ENCODE measurements around the gene FAM107B. TPM values are rescaled to one million over a fixed set of nuclear protein-coding genes. Genes with fewer than 3 reads are reported as not detected.

The FAM107B gene
- total and polyA plus RNA-seq, 7 experiments from 2014 or later: 167 to 236 (median 211) TPM

- DNase-seq (no peak), ATAC-seq (no peak)
- Mint-ChIP-seq H3K4me3 (no peak overlapping the region), H3K9me3 (peaks cover 0 to 14% (median 2%) of the 10 kb centered on the region in 11 donors), H3K27me3 (no peaks in the 10 kb centered on the region), H3K36me3 (peaks cover 0 to 10% (median 6%) of the 10 kb centered on the region in 5 donors), H3K27ac (peak overlapping the region in 1 of 9 donors; percentile 54), H3K4me1 (peaks cover 3 to 15% (median 10%) of the 10 kb centered on the region in 7 donors)
- H3K9me3 ChIP-seq (ENCODE audit: control insufficient read depth in 2 of 3, low read length in 3 of 3): no peaks in the 10 kb centered on the region
- ChIA-PET CTCF (no interaction called here), POLR2A (no interaction called here)
- no peak overlapping the region for H3K4me3 ChIP-seq (ENCODE audit: low read length)
- H3K27ac ChIP-seq (ENCODE audit: low read depth, low read length): no peak overlapping the region
- no peaks in the 10 kb centered on the region for H3K4me1 ChIP-seq (ENCODE audit: control insufficient read depth in 2 of 2, insufficient read depth in 2 of 2, low read length in 2 of 2)
- intact Hi-C loops (cut with micrococcal nuclease): no loop called here
- no peaks in the 10 kb centered on the region for H3K36me3 ChIP-seq (ENCODE audit: control insufficient read depth in 2 of 3, insufficient read depth in 3 of 3, low read length in 3 of 3)
- H3K27me3 ChIP-seq (ENCODE audit: control insufficient read depth in 2 of 2, insufficient read depth in 2 of 2, low read length in 2 of 2): no peaks in the 10 kb centered on the region
Measured at GRCh38 chr10:14781763-14782162, 7.1 kb upstream of the FAM107B start.

- intact Hi-C loops (cut with micrococcal nuclease): no loop called here
Measured at GRCh38 chr10:14779001-14779651, 4.4 kb upstream of the FAM107B start.

GRCh38 chr10:14776546-14776945 is 1.8 kb upstream of the FAM107B start:
- no peak for DNase-seq

More at GRCh38 chr10:14779001-14779651, 4.4 kb upstream of the FAM107B start:
- Mint-ChIP-seq H3K36me3 (no peaks in the 10 kb centered on the region), H3K9me3 (peaks cover 0 to 2% (median 0%) of the 10 kb centered on the region in 11 donors), H3K27me3 (peaks cover 0 to 4% (median 0%) of the 10 kb centered on the region in 5 donors), H3K4me3 (no peak overlapping the region), H3K4me1 (peaks cover 3 to 15% (median 10%) of the 10 kb centered on the region in 7 donors), H3K27ac (no peak overlapping the region)
- Histone ChIP-seq H3K27me3 (ENCODE audit: control insufficient read depth in 2 of 2, insufficient read depth in 2 of 2, low read length in 2 of 2) (no peaks in the 10 kb centered on the region), H3K9me3 (ENCODE audit: control insufficient read depth in 2 of 3, low read length in 3 of 3) (no peaks in the 10 kb centered on the region), H3K36me3 (ENCODE audit: control insufficient read depth in 2 of 3, insufficient read depth in 3 of 3, low read length in 3 of 3) (no peaks in the 10 kb centered on the region), H3K4me1 (ENCODE audit: control insufficient read depth in 2 of 2, insufficient read depth in 2 of 2, low read length in 2 of 2) (no peaks in the 10 kb centered on the region), H3K4me3 (ENCODE audit: low read length) (no peak overlapping the region), H3K27ac (ENCODE audit: low read depth, low read length) (no peak overlapping the region)
- ChIA-PET POLR2A (no interaction called here), CTCF (no interaction called here)
- no peak for ATAC-seq
- no peak for DNase-seq

GRCh38 chr10:14775656-14776055 is 959 bp upstream of the FAM107B start:
- no peaks in the 10 kb centered on the region for H3K36me3 ChIP-seq (ENCODE audit: control insufficient read depth in 2 of 3, insufficient read depth in 3 of 3, low read length in 3 of 3)
- POLR2A ChIA-PET: no interaction called here
- H3K9me3 ChIP-seq (ENCODE audit: control insufficient read depth in 2 of 3, low read length in 3 of 3): no peaks in the 10 kb centered on the region
- no peak for ATAC-seq
- Mint-ChIP-seq H3K36me3 (no peaks in the 10 kb centered on the region), H3K27ac (no peak overlapping the region), H3K27me3 (peaks cover 0 to 11% (median 0%) of the 10 kb centered on the region in 5 donors), H3K4me1 (peaks cover 0 to 14% (median 10%) of the 10 kb centered on the region in 7 donors), H3K9me3 (peaks cover 0 to 2% (median 0%) of the 10 kb centered on the region in 11 donors), H3K4me3 (no peak overlapping the region)
- H3K4me3 ChIP-seq (ENCODE audit: low read length): no peak overlapping the region
- DNase-seq: no peak
- H3K27ac ChIP-seq (ENCODE audit: low read depth, low read length): no peak overlapping the region
- no peaks in the 10 kb centered on the region for H3K27me3 ChIP-seq (ENCODE audit: control insufficient read depth in 2 of 2, insufficient read depth in 2 of 2, low read length in 2 of 2)
- no peaks in the 10 kb centered on the region for H3K4me1 ChIP-seq (ENCODE audit: control insufficient read depth in 2 of 2, insufficient read depth in 2 of 2, low read length in 2 of 2)
- intact Hi-C loops (cut with micrococcal nuclease): no loop called here
- CTCF ChIA-PET: no interaction called here

More at GRCh38 chr10:14776546-14776945, 1.8 kb upstream of the FAM107B start:
- no peaks in the 10 kb centered on the region for H3K9me3 ChIP-seq (ENCODE audit: control insufficient read depth in 2 of 3, low read length in 3 of 3)
- POLR2A ChIA-PET: no interaction called here
- H3K27me3 ChIP-seq (ENCODE audit: control insufficient read depth in 2 of 2, insufficient read depth in 2 of 2, low read length in 2 of 2): no peaks in the 10 kb centered on the region
- Mint-ChIP-seq H3K9me3 (peaks cover 0 to 2% (median 0%) of the 10 kb centered on the region in 11 donors), H3K4me1 (peaks cover 0 to 16% (median 10%) of the 10 kb centered on the region in 7 donors), H3K36me3 (no peaks in the 10 kb centered on the region), H3K27me3 (peaks cover 0 to 11% (median 0%) of the 10 kb centered on the region in 5 donors), H3K4me3 (no peak overlapping the region), H3K27ac (no peak overlapping the region)
- no peaks in the 10 kb centered on the region for H3K36me3 ChIP-seq (ENCODE audit: control insufficient read depth in 2 of 3, insufficient read depth in 3 of 3, low read length in 3 of 3)
- no peak overlapping the region for H3K27ac ChIP-seq (ENCODE audit: low read depth, low read length)
- intact Hi-C loops (cut with micrococcal nuclease): no loop called here
- H3K4me3 ChIP-seq (ENCODE audit: low read length): no peak overlapping the region
- no peak for ATAC-seq
- H3K4me1 ChIP-seq (ENCODE audit: control insufficient read depth in 2 of 2, insufficient read depth in 2 of 2, low read length in 2 of 2): no peaks in the 10 kb centered on the region
- CTCF ChIA-PET: no interaction called here

DNA sequence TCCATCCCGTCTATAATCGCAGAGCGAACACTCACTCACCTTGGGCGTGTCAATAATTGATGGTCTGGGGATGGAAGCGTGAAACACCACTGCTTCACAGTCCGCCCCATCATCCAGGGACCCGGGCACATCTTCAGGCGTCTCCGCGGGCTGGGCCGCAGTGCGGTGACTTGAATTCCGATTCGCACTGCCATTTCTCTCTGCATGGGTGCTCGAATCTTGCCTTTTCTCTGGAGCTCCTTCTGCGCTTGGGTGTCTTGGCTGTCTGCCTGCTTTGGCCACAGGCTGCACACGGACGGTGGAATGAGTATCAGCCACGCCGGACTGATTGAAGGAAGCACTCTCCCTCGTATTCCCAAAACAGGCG is 500 bp downstream of the FAM107B start:
- POLR2A ChIA-PET: no interaction called here
- peaks cover 0 to 3% (median 0%) of the 10 kb centered on the region in 11 donors for H3K9me3 Mint-ChIP-seq
- Histone ChIP-seq H3K36me3 (ENCODE audit: control insufficient read depth in 2 of 3, insufficient read depth in 3 of 3, low read length in 3 of 3) (no peaks in the 10 kb centered on the region), H3K4me1 (ENCODE audit: control insufficient read depth in 2 of 2, insufficient read depth in 2 of 2, low read length in 2 of 2) (no peaks in the 10 kb centered on the region), H3K9me3 (ENCODE audit: control insufficient read depth in 2 of 3, low read length in 3 of 3) (no peaks in the 10 kb centered on the region), H3K27me3 (ENCODE audit: control insufficient read depth in 2 of 2, insufficient read depth in 2 of 2, low read length in 2 of 2) (no peaks in the 10 kb centered on the region), H3K4me3 (ENCODE audit: low read length) (no peak overlapping the region), H3K27ac (ENCODE audit: low read depth, low read length) (no peak overlapping the region)
- H3K27ac Mint-ChIP-seq: peak overlapping the region in 1 of 9 donors; percentile 51
- H3K36me3 Mint-ChIP-seq: no peaks in the 10 kb centered on the region
- intact Hi-C loops (cut with micrococcal nuclease): no loop called here
- DNase-seq (no peak), ATAC-seq (no peak)
- peaks cover 0 to 11% (median 0%) of the 10 kb centered on the region in 5 donors for H3K27me3 Mint-ChIP-seq
- no peak overlapping the region for H3K4me3 Mint-ChIP-seq
- CTCF ChIA-PET: no interaction called here
- H3K4me1 Mint-ChIP-seq: peaks cover 0 to 14% (median 10%) of the 10 kb centered on the region in 7 donors

GRCh38 chr10:14773551-14774213 is 1.0 kb downstream of the FAM107B start:
- Histone ChIP-seq H3K27me3 (ENCODE audit: control insufficient read depth in 2 of 2, insufficient read depth in 2 of 2, low read length in 2 of 2) (no peaks in the 10 kb centered on the region), H3K27ac (ENCODE audit: low read depth, low read length) (no peak overlapping the region), H3K4me1 (ENCODE audit: control insufficient read depth in 2 of 2, insufficient read depth in 2 of 2, low read length in 2 of 2) (no peaks in the 10 kb centered on the region), H3K36me3 (ENCODE audit: control insufficient read depth in 2 of 3, insufficient read depth in 3 of 3, low read length in 3 of 3) (no peaks in the 10 kb centered on the region), H3K4me3 (ENCODE audit: low read length) (no peak overlapping the region), H3K9me3 (ENCODE audit: control insufficient read depth in 2 of 3, low read length in 3 of 3) (no peaks in the 10 kb centered on the region)
- Mint-ChIP-seq H3K36me3 (no peaks in the 10 kb centered on the region), H3K4me3 (no peak overlapping the region), H3K27me3 (peaks cover 0 to 13% (median 0%) of the 10 kb centered on the region in 5 donors), H3K9me3 (peaks cover 0 to 4% (median 0%) of the 10 kb centered on the region in 11 donors), H3K4me1 (peaks cover 0 to 14% (median 10%) of the 10 kb centered on the region in 7 donors), H3K27ac (no peak overlapping the region)
- CTCF ChIA-PET: no interaction called here
- no peak for ATAC-seq
- POLR2A ChIA-PET: no interaction called here
- DNase-seq: no peak
- intact Hi-C loops (cut with micrococcal nuclease): no loop called here
